ENCODE measurements around the gene LY6G6F. TPM values are rescaled to one million over a fixed set of nuclear protein-coding genes. Genes with fewer than 3 reads are reported as not detected.

LY6G6F gene
- total and polyA plus RNA-seq, 12 donors: not detected

- Histone ChIP-seq H3K36me3 (peaks cover 0 to 41% (median 17%) of the 10 kb centered on the region in 9 donors), H3K4me3 (no peak overlapping the region), H3K27ac (peak overlapping the region in 2 of 10 donors; percentile 19 to 94), H3K4me1 (peaks cover 9 to 44% (median 23%) of the 10 kb centered on the region in 9 donors), H3K27me3 (no peaks in the 10 kb centered on the region), H3K9me3 (no peaks in the 10 kb centered on the region)
- 84 to 91% methylated on average over 12 of the region's 12 CpGs for WGBS, 2 donors
- ATAC-seq (no peak), DNase-seq (no peak)
- intact Hi-C loops (cut with DNase I): loop anchor here in 6 of 10 donors (5.0 kb wide), 4 partner anchors 42 to 107 kb away; partner anchors contain the start of genes LY6G5C (in 1 of the 6) and VARS1 (in 1 of the 6)
- no peak for TF ChIP-seq CTCF (IDR thresholded peaks at IDR 0.05)
Observed at GRCh38 chr6:31725502-31726350, 19.1 kb downstream of the LY6G6F start.

DNA sequence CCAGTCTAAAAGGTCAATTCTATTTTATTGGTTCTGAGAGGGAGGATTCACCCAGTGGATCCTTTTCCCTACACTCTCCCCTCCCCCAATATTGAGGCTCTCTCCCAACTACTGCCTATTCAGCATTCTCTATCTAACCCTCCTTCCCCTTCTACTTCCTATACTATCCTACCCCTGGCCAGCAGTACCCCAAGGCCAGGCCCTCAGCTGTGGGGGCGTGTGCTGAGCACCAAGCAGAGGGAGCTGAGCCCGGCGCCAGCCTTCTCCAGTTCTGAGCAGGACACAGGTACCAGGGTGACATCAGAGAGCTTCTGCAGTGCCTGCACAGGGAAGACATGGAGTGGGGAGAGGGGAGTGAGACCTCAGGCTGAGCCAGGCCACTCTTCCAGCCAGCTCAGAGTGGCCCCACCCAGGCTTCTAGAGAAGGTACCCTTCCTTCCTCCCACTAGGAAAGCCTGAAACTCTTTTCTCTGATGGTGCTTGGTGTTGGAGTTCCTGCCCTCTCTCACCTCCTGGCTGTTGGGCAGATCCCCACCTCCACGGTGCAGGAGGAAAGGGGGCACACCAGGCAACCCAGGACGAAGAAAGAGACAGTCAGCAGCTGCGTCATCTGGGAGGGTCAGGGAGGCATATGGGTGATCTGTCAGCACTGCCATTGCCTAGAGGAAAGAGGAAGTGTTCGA is 20.5 kb downstream of the LY6G6F start:
- TF ChIP-seq CTCF (IDR thresholded peaks at IDR 0.05): no peak
- Histone ChIP-seq H3K27ac (peak overlapping the region in 8 of 10 donors; percentile 31 to 97 (median 93)), H3K27me3 (no peaks in the 10 kb centered on the region), H3K9me3 (no peaks in the 10 kb centered on the region), H3K4me3 (peak overlapping the region in 2 of 10 donors; percentile 78 to 79), H3K36me3 (peaks cover 0 to 56% (median 26%) of the 10 kb centered on the region in 9 donors), H3K4me1 (peaks cover 10 to 59% (median 38%) of the 10 kb centered on the region in 9 donors)
- WGBS, 2 donors: 76 to 80% methylated on average over 7 of the region's 7 CpGs
- intact Hi-C loops (cut with DNase I): loop anchor here in 6 of 10 donors (5.0 kb wide), 4 partner anchors 40 to 105 kb away; partner anchors contain the start of genes LY6G5C (in 1 of the 6) and VARS1 (in 1 of the 6)
- DNase-seq (peak in 1 of 2 donors; percentile 34), ATAC-seq (no peak)

DNA sequence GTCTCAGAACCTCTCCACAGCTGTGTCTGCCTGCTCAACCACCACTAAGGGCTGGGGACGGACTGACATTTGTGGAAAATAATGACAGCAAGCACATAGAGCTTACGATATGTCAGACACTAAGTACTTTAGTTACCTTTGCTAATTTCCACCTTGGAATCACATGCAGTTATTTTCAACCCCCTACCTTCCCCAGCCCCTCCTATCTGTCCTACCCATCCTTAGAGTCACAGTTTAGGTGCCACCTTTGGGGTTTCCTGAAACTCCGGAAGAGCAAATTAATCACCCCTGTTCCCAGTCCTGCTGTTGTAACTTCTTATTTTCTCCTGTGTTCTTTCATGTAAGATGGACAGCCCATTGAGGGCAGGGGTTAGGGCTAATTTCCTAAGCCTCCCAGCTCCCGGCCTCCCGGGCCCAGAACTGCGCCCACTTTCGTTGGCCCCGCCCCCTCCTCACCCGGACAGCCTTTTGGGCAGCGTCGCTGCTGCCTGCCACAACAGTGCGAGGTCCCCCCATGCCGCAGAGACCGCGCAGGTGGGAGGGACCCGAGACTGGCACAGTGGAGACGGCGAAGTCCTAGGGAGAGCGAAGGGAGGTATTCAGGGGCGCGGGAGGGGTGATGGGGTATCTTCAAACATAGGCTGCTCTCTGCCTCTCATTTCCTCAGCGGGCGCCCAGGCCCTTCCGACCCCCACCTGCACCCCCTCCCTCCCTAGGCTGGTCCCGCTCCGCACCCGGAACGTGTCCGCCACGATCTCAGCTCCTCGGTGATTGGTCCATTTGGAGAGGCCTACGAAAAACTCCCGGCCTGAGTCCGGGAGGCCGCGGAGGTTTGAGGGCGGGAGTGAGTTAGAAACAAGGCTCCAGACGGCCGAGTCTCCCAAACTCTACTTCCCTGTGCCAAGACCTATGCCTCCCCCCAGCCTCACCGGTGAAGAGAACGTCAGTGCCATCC is 21.3 kb downstream of the LY6G6F start:
- TF ChIP-seq CTCF (IDR thresholded peaks at IDR 0.05): no peak
- Histone ChIP-seq H3K9me3 (no peaks in the 10 kb centered on the region), H3K27me3 (no peaks in the 10 kb centered on the region), H3K36me3 (peaks cover 0 to 64% (median 35%) of the 10 kb centered on the region in 9 donors), H3K27ac (peak overlapping the region in 9 of 10 donors; percentile 93 to 97 (median 94)), H3K4me3 (peak overlapping the region; percentile 66 to 95 (median 78)), H3K4me1 (peaks cover 10 to 67% (median 40%) of the 10 kb centered on the region in 9 donors)
- peak in 1 of 2 donors; percentile 32 for DNase-seq
- 68 to 77% methylated on average over 41 of the region's 41 CpGs for WGBS, 2 donors
- intact Hi-C loops (cut with DNase I): loop anchor here in 6 of 10 donors (5.0 kb wide), 4 partner anchors 39 to 104 kb away; partner anchors contain the start of genes LY6G5C (in 1 of the 6) and VARS1 (in 1 of the 6)
- ATAC-seq: no peak

All from heart right ventricle (tissue), 16 donors.